CD4-positive, alpha-beta T cell (primary cell): Measurements from ENCODE around the gene TMOD4. TPM values are rescaled to one million over a fixed set of nuclear protein-coding genes. Genes with fewer than 3 reads are reported as not detected.
A peak's percentile ranks its signal among the peaks of the same experiment; 100 is the strongest.

Experiments used
- ATAC-seq: fragments of 200-7000 bp; cut with Tn5 transposase; one replicate; pipeline ENCODE4 v1.10.0; 2022; ENCODE audit warnings: mild to moderate bottlenecking; ENCODE audit not compliant: poor library complexity
- CTCF ChIA-PET: fragments of 350-600 bp; sonication (Branson Sonifier 250); formaldehyde crosslinking; loops from one replicate; lab custom pipeline; 2021; ENCODE audit warnings: antibody characterized with exemption, inconsistent platforms; lab: Charles Lee
- POLR2A ChIA-PET: fragments of 350-600 bp; sonication (Branson Sonifier 250); formaldehyde crosslinking; loops from one replicate; lab custom pipeline; 2021; ENCODE audit warnings: antibody characterized with exemption, inconsistent platforms; lab: Charles Lee
- DNase-seq, 14 experiments: peaks; one replicate each; pipeline ENCODE4 v3.0.0-alpha.2; 2013 to 2020; ENCODE audit warnings: mixed read lengths in 2 of 14
- H3K27ac ChIP-seq, 2 donors: one replicate each; pipeline versions ENCODE4 v1.5.1 to v1.7.0; 2013; ENCODE audit warnings: low read length in 2 of 2, low read depth in 1 of 2, mild to moderate bottlenecking in 1 of 2
- H3K27me3 ChIP-seq, 2 experiments: 1 replicate in 1 of 2; 2 replicates in 1 of 2; pipeline versions ENCODE4 v1.6.1 to v1.7.0; 2013; ENCODE audit warnings: low read length in 2 of 2, control low read depth in 1 of 2, mild to moderate bottlenecking in 1 of 2, moderate library complexity in 1 of 2; ENCODE audit not compliant: insufficient read depth in 2 of 2, control insufficient read depth in 1 of 2
- H3K36me3 ChIP-seq: one replicate; pipeline ENCODE4 v1.6.1; 2013; ENCODE audit warnings: low read length, control low read depth; ENCODE audit not compliant: insufficient read depth
- H3K4me1 ChIP-seq: one replicate; pipeline ENCODE4 v1.6.1; 2013; ENCODE audit warnings: low read length, control low read depth; ENCODE audit not compliant: insufficient read depth
- H3K4me3 ChIP-seq: one replicate; pipeline ENCODE4 v1.5.1; 2013; ENCODE audit warnings: mild to moderate bottlenecking, low read length, moderate library complexity
- H3K9me3 ChIP-seq, 2 experiments: 1 replicate in 1 of 2; 2 replicates in 1 of 2; pipeline versions ENCODE4 v1.6.1 to v1.7.0; 2013; ENCODE audit warnings: low read length in 2 of 2, mild to moderate bottlenecking in 2 of 2, control low read depth in 1 of 2, moderate library complexity in 1 of 2; ENCODE audit not compliant: control insufficient read depth in 1 of 2, insufficient read depth in 1 of 2
- H3K27ac Mint-ChIP-seq: one replicate; pipeline ENCODE4 v1.8.0; 2020; ENCODE audit warnings: mixed read lengths
- H3K27me3 Mint-ChIP-seq: one replicate; pipeline ENCODE4 v1.8.0; 2021; ENCODE audit warnings: mixed read lengths
- H3K36me3 Mint-ChIP-seq: one replicate; pipeline ENCODE4 v1.8.0; 2021; ENCODE audit warnings: low read depth, mixed read lengths
- H3K4me1 Mint-ChIP-seq: one replicate; pipeline ENCODE4 v1.8.0; 2021; ENCODE audit warnings: low read depth, mixed read lengths
- H3K4me3 Mint-ChIP-seq: one replicate; pipeline ENCODE4 v1.8.0; 2020; ENCODE audit warnings: mild to moderate bottlenecking, mixed read lengths
- H3K9me3 Mint-ChIP-seq: one replicate; pipeline ENCODE4 v1.8.0; 2020; ENCODE audit warnings: mixed read lengths
- intact Hi-C, 2 experiments: fragments of 100-400 bp; cut with DNase I in 1 of 2; cut with micrococcal nuclease in 1 of 2; formaldehyde crosslinking; loops; one replicate each; pipeline versions ENCODE4 v1.15.1 to v1.9.0; 2023 to 2025; cut with DNase I, micrococcal nuclease
- total RNA-seq, 174 experiments: library from RNA in 2 of 174; stranded (reverse) in 2 of 174; gene quantifications; one replicate each; pipeline ENCODE4 v1.2.3 and lab custom pipeline; 2021 to 2026
- TF ChIP-seq, protein P1 (sequence below): fragments of 200-600 bp; IDR thresholded peaks from one replicate; pipeline ENCODE4 v1.8.0; 2022; ENCODE audit warnings: antibody characterized with exemption, mild to moderate bottlenecking

The TMOD4 gene
- total RNA-seq, 2 experiments from 2014 or later = 1.6 TPM; not detected in 1

DNA sequence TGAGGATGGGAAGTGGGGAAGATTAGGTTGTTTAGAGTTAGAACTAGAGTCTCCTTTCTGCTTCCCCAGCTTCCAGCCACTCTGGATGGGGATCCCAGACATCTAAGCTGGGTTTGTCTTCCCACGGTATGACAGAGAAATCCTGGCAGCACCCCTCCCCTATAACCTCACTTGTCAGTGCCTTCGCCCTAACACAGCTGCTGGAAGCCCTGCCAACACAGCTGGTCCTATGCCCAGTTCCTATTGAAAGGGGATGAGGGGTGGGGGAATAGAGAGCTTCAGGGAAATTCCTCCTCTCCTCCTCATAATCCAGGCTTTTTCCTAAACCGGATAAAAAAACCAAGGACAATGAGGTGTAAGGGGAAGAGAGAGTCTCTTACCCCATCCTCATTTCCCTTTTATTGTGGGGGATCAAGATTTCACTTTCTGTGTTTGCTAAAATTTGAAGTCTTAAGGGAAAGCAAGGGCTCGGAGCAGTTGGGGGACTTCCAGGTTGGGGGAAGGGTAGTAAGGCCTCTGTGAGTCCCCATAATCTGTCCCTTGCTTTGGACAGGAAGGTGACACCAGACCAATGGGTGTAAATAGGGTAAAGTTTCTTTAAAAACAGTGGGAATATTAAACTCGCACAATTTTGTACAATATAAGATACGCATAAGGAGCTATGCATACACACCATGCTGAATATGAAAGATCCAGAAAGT lies 590 bp downstream of the TMOD4 start:
- ChIA-PET POLR2A (interaction anchor here (0.9 to 1.2 kb wide), 3 partner anchors 9 to 18 kb away, joined by 3 to 4 read pairs (median 3); partner anchors contain the start of genes LYSMD1, SCNM1 and VPS72), CTCF (no interaction called here)
- TF ChIP-seq, protein P1, sequence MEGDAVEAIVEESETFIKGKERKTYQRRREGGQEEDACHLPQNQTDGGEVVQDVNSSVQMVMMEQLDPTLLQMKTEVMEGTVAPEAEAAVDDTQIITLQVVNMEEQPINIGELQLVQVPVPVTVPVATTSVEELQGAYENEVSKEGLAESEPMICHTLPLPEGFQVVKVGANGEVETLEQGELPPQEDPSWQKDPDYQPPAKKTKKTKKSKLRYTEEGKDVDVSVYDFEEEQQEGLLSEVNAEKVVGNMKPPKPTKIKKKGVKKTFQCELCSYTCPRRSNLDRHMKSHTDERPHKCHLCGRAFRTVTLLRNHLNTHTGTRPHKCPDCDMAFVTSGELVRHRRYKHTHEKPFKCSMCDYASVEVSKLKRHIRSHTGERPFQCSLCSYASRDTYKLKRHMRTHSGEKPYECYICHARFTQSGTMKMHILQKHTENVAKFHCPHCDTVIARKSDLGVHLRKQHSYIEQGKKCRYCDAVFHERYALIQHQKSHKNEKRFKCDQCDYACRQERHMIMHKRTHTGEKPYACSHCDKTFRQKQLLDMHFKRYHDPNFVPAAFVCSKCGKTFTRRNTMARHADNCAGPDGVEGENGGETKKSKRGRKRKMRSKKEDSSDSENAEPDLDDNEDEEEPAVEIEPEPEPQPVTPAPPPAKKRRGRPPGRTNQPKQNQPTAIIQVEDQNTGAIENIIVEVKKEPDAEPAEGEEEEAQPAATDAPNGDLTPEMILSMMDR = no peak
- H3K9me3 Mint-ChIP-seq = no peaks in the 10 kb centered on the region
- intact Hi-C loops = no loop called here
- Histone ChIP-seq H3K27ac (no peak overlapping the region), H3K4me1 (no peaks in the 10 kb centered on the region), H3K4me3 (no peak overlapping the region), H3K36me3 (peaks cover 69% of the 10 kb centered on the region), H3K27me3 (no peaks in the 10 kb centered on the region), H3K9me3 (no peaks in the 10 kb centered on the region)
- DNase-seq (no peak), ATAC-seq (no peak)
- no peaks in the 10 kb centered on the region for H3K27me3 Mint-ChIP-seq
- no peaks in the 10 kb centered on the region for H3K4me1 Mint-ChIP-seq
- H3K36me3 Mint-ChIP-seq = peaks cover 85% of the 10 kb centered on the region
- no peak overlapping the region for H3K4me3 Mint-ChIP-seq
- H3K27ac Mint-ChIP-seq = peak overlapping the region; percentile 12

DNA sequence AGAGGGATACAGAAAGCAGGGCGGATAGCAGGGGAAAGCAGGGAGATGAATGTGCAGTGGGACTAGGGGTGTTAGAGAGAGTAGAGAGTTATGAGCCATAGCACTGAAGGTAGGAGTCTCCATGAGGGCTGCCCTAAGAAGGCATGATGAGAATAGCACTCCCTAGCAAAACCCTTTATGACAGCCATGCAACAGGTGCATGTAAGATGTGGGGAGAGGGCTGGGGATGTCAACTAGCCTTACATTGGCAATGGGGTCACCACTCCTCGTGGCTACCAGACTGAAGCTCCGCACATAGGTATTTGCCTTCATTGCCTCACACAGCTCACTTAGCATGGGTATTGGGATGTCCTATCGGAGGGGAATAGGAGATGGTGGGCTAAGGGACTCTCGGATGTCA lies 4.6 kb downstream of the TMOD4 start:
- H3K27me3 ChIP-seq = no peaks in the 10 kb centered on the region
- ChIA-PET CTCF (no interaction called here), POLR2A (interaction anchor here (1.6 kb wide), 1 partner anchor 15 kb away, joined by 7 read pairs; the partner anchor contains the start of gene TNFAIP8L2)
- H3K27me3 Mint-ChIP-seq = no peaks in the 10 kb centered on the region
- H3K36me3 Mint-ChIP-seq = peaks cover 87% of the 10 kb centered on the region
- no peaks in the 10 kb centered on the region for H3K9me3 ChIP-seq
- no peak overlapping the region for H3K4me3 Mint-ChIP-seq
- H3K4me1 ChIP-seq = peaks cover 11% of the 10 kb centered on the region
- ATAC-seq (no peak), DNase-seq (no peak)
- no peaks in the 10 kb centered on the region for H3K9me3 Mint-ChIP-seq
- H3K36me3 ChIP-seq = peaks cover 62% of the 10 kb centered on the region
- no peak overlapping the region for H3K27ac ChIP-seq
- H3K4me3 ChIP-seq = no peak overlapping the region
- H3K27ac Mint-ChIP-seq = no peak overlapping the region
- intact Hi-C loops = no loop called here
- TF ChIP-seq, protein P1 = no peak
- peaks cover 12% of the 10 kb centered on the region for H3K4me1 Mint-ChIP-seq

DNA sequence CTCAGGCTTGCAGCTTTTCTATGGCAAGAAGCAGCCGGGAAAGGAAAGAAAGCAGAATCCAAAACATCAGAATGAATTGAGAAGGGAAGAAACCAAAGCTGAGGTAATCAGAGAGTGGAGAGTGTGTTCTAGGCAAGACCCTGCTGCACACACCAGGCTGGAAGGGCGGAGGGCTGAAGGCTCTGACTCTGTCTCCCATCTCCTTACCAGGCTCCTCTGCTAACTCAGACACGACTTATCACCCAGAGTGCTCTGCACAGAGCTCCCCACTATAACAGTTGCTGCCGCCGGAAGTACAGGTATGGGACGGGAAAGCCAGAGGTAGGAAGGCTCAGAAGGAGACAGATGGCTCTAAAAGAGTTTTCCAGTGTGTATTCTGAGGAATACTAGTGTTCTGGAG lies 8.7 kb downstream of the TMOD4 start:
- Histone ChIP-seq H3K4me3 (peak overlapping the region; percentile 76), H3K27me3 (no peaks in the 10 kb centered on the region), H3K9me3 (no peaks in the 10 kb centered on the region), H3K4me1 (peaks cover 26% of the 10 kb centered on the region), H3K27ac (no peak overlapping the region), H3K36me3 (peaks cover 45% of the 10 kb centered on the region)
- peak overlapping the region; percentile 93 for H3K4me3 Mint-ChIP-seq
- H3K27me3 Mint-ChIP-seq = no peaks in the 10 kb centered on the region
- intact Hi-C loops = loop anchor here in 1 of 2 experiments (1.0 to 2.0 kb wide), 2 partner anchors 23 to 232 kb away; partner anchors contain the start of genes PSMB4 and VPS72
- DNase-seq (no peak), ATAC-seq (no peak)
- H3K36me3 Mint-ChIP-seq = peaks cover 83% of the 10 kb centered on the region
- H3K9me3 Mint-ChIP-seq = no peaks in the 10 kb centered on the region
- H3K27ac Mint-ChIP-seq = peak overlapping the region; percentile 89
- POLR2A ChIA-PET = interaction anchor here (1.1 to 3.6 kb wide), 4 partner anchors 10 to 143 kb away, joined by 3 to 51 read pairs (median 3); partner anchors contain the start of genes TNFAIP8L2 and VPS72
- TF ChIP-seq, protein P1 = no peak
- H3K4me1 Mint-ChIP-seq = peaks cover 44% of the 10 kb centered on the region
- CTCF ChIA-PET = interaction anchor here (1.3 kb wide), 1 partner anchor 85 kb away, joined by 4 read pairs; no protein-coding TSS in a partner anchor
